ENCODE results near the gene JUP. TPM values are rescaled to one million over a fixed set of nuclear protein-coding genes. Genes with fewer than 3 reads are reported as not detected.

JUP gene
- total and polyA plus RNA-seq, 2 of the 13 experiments (the other 11 are each of a cell fraction or from before 2014, with no cell fraction given): 12.1 to 20.6 TPM

DNA sequence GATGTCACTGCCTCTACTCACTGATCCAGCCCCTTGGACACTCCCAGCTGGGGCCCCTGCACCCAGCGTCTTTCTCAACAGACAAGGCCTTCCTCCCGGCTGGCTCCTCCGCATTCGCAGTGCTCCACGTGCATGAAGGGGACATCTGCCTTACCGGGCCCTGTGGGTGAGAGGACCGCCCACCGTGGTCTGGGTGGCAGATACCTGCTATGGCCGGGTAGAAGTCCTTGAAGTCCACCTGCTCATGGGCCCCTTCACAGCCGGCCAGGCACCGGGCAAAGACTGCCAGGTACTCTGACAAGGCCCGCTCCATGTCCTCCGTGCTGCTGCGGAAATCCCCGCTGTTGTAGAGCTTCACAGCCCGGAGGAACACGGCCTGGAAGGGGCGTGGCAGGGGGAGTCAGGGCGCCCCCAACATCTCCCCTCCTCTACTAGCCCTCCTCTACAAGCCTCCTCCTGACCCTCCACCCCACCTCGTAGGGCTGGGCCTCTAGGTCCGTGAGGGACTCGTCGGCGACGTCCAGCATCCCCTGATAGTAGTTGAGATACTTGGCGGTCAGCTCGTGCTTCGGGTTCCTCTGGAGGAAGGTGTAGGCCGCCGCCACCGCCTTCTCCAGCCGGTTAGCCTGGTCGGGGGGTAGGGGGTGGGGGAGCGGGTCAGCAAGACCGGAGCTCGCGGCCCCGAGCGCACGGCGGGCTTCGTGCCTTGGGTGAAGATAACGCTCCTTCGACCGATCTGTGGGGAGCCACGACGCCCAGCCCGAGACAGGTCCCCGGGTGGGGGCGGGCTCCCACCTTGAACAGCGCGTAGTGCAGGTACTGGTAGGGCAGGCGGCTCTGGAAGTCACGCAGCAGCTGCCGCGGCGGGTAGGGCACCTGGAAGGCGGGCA, 24.4 kb upstream of the JUP start (continued):
- TF ChIP-seq ZNF383 (CRISPR knock-in tag; IDR thresholded peaks at IDR 0.05; ENCODE audit: borderline replicate concordance) (no peak), MED8 (CRISPR knock-in tag; IDR thresholded peaks at IDR 0.05; ENCODE audit: insufficient replicate concordance) (no peak), HOXA3 (CRISPR knock-in tag; IDR thresholded peaks at IDR 0.05) (no peak), ISX (CRISPR knock-in tag; conservative IDR thresholded peaks at IDR 0.05) (no peak), ZNF746 (CRISPR knock-in tag; IDR thresholded peaks at IDR 0.05) (peak; percentile 22; the same call in 1 of the 2 replicates), PAF1 (CRISPR knock-in tag; IDR thresholded peaks at IDR 0.05) (no peak), IRX3 (CRISPR knock-in tag; IDR thresholded peaks at IDR 0.05; ENCODE audit: borderline replicate concordance, low read depth) (no peak), KLF6 (CRISPR knock-in tag; IDR thresholded peaks at IDR 0.05) (no peak), ZFP90 (CRISPR knock-in tag; IDR thresholded peaks at IDR 0.05; ENCODE audit: borderline replicate concordance) (no peak), KMT2A (CRISPR knock-in tag; IDR thresholded peaks at IDR 0.05) (0 out of 2 replicates have a peak, but pooled peaks have one; percentile 31), ZNF207 (IDR thresholded peaks at IDR 0.05; ENCODE audit: borderline replicate concordance) (no peak), ZNF619 (CRISPR knock-in tag; IDR thresholded peaks at IDR 0.05) (no peak)
- TF ChIP-seq, protein P1, sequence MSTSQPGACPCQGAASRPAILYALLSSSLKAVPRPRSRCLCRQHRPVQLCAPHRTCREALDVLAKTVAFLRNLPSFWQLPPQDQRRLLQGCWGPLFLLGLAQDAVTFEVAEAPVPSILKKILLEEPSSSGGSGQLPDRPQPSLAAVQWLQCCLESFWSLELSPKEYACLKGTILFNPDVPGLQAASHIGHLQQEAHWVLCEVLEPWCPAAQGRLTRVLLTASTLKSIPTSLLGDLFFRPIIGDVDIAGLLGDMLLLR (CRISPR knock-in tag; IDR thresholded peaks at IDR 0.05): no peak
- TF ChIP-seq, protein P2, sequence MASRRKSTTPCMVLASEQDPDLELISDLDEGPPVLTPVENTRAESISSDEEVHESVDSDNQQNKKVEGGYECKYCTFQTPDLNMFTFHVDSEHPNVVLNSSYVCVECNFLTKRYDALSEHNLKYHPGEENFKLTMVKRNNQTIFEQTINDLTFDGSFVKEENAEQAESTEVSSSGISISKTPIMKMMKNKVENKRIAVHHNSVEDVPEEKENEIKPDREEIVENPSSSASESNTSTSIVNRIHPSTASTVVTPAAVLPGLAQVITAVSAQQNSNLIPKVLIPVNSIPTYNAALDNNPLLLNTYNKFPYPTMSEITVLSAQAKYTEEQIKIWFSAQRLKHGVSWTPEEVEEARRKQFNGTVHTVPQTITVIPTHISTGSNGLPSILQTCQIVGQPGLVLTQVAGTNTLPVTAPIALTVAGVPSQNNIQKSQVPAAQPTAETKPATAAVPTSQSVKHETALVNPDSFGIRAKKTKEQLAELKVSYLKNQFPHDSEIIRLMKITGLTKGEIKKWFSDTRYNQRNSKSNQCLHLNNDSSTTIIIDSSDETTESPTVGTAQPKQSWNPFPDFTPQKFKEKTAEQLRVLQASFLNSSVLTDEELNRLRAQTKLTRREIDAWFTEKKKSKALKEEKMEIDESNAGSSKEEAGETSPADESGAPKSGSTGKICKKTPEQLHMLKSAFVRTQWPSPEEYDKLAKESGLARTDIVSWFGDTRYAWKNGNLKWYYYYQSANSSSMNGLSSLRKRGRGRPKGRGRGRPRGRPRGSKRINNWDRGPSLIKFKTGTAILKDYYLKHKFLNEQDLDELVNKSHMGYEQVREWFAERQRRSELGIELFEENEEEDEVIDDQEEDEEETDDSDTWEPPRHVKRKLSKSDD (CRISPR knock-in tag; IDR thresholded peaks at IDR 0.05; ENCODE audit: low read depth): no peak; the same call in 1 of the 2 replicates
- TF ChIP-seq, protein P3, sequence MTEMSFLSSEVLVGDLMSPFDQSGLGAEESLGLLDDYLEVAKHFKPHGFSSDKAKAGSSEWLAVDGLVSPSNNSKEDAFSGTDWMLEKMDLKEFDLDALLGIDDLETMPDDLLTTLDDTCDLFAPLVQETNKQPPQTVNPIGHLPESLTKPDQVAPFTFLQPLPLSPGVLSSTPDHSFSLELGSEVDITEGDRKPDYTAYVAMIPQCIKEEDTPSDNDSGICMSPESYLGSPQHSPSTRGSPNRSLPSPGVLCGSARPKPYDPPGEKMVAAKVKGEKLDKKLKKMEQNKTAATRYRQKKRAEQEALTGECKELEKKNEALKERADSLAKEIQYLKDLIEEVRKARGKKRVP (CRISPR knock-in tag; IDR thresholded peaks at IDR 0.05): no peak
- TF ChIP-seq, protein P4, sequence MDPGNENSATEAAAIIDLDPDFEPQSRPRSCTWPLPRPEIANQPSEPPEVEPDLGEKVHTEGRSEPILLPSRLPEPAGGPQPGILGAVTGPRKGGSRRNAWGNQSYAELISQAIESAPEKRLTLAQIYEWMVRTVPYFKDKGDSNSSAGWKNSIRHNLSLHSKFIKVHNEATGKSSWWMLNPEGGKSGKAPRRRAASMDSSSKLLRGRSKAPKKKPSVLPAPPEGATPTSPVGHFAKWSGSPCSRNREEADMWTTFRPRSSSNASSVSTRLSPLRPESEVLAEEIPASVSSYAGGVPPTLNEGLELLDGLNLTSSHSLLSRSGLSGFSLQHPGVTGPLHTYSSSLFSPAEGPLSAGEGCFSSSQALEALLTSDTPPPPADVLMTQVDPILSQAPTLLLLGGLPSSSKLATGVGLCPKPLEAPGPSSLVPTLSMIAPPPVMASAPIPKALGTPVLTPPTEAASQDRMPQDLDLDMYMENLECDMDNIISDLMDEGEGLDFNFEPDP (CRISPR knock-in tag; conservative IDR thresholded peaks at IDR 0.05): 0 out of 2 replicates have a peak, but pooled peaks have one; percentile 9
- TF ChIP-seq, protein P5, sequence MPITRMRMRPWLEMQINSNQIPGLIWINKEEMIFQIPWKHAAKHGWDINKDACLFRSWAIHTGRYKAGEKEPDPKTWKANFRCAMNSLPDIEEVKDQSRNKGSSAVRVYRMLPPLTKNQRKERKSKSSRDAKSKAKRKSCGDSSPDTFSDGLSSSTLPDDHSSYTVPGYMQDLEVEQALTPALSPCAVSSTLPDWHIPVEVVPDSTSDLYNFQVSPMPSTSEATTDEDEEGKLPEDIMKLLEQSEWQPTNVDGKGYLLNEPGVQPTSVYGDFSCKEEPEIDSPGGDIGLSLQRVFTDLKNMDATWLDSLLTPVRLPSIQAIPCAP (CRISPR knock-in tag; IDR thresholded peaks at IDR 0.05; ENCODE audit: low read depth): no peak
- TF ChIP-seq, protein P6, sequence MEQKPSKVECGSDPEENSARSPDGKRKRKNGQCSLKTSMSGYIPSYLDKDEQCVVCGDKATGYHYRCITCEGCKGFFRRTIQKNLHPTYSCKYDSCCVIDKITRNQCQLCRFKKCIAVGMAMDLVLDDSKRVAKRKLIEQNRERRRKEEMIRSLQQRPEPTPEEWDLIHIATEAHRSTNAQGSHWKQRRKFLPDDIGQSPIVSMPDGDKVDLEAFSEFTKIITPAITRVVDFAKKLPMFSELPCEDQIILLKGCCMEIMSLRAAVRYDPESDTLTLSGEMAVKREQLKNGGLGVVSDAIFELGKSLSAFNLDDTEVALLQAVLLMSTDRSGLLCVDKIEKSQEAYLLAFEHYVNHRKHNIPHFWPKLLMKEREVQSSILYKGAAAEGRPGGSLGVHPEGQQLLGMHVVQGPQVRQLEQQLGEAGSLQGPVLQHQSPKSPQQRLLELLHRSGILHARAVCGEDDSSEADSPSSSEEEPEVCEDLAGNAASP (CRISPR knock-in tag; IDR thresholded peaks at IDR 0.05; ENCODE audit: borderline replicate concordance): no peak
- TF ChIP-seq, protein P7, sequence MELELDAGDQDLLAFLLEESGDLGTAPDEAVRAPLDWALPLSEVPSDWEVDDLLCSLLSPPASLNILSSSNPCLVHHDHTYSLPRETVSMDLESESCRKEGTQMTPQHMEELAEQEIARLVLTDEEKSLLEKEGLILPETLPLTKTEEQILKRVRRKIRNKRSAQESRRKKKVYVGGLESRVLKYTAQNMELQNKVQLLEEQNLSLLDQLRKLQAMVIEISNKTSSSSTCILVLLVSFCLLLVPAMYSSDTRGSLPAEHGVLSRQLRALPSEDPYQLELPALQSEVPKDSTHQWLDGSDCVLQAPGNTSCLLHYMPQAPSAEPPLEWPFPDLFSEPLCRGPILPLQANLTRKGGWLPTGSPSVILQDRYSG (CRISPR knock-in tag; IDR thresholded peaks at IDR 0.05): no peak
